GM18505 (cell line): Measurements from ENCODE around the gene SLX4IP.
"Not testable (repeated sequence)": the region's sequence is repeated elsewhere in the genome, so short reads cannot be mapped to it uniquely, and the experiment has no call there.

Experiments
- ATAC-seq: cut with Tn5 transposase; IDR thresholded peaks from one replicate; pipeline ENCODE4 v1.9.1; 2021; ENCODE audit not compliant: unreplicated experiment
- POLR2A ChIP-seq: IDR thresholded peaks from 4 replicates; pipeline ENCODE4 v1.6.1; 2011; ENCODE audit warnings: borderline replicate concordance; ENCODE audit not compliant: insufficient read depth, insufficient read length; ENCODE audit errors: extremely low read depth

SLX4IP gene

DNA sequence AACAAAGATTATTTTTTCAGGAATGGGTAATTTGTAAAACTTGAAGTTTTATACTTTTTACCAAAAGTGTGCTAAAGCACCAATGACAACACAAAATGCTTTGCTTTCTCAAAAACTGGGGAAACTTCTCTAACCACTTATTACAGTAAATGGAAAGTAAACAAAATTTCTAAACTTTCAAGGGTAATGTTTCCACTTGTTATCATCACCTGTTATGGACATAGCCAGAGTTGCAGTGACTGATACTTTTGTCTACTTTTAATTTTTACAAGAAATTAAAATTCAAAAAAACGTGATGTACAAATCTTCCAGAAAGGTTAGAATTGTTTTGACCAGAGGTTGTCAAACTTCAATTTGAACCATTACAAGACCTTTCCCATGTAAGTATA lies 138.8 kb downstream of the SLX4IP start:
- no peak for ATAC-seq
- no peak for TF ChIP-seq POLR2A

DNA sequence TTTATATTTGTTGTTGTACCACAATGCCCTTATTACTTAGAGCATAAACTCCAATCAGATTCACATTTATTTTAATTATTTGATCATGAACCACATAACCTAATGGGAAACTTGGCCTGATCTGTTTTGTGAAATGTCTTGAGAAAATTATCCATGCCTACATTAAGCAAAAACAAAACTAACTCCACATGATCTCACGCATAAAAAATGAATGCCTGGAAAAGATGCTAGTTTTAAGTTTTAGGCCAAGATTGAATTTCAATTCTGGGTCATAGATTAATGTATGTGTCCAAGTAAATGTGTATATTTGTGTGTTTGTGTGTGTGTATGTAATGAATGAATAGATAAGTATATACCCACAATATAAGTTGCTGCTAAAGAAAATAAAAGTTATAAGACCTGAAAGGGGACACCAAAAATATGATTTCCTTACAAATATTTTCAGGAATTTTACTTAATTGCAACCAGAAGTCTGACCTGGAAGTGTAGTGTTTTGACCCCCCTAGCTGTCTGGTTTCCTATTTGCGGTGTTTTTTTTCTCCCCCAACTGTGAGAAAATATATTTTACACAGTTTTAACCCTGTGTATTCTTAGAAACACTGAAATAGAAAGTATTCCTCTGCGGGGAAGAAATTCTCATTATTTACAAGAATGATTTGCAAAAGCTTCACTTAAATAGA lies 141.4 kb downstream of the SLX4IP start:
- no peak for ATAC-seq

GRCh38 chr20:10577648-10578047 lies 142.5 kb downstream of the SLX4IP start:
- no peak for ATAC-seq
- TF ChIP-seq POLR2A: no peak

More for the DNA sequence above, 141.4 kb downstream of the SLX4IP start:
- TF ChIP-seq POLR2A: no peak

GRCh38 chr20:10578607-10579006 lies 143.5 kb downstream of the SLX4IP start:
- no peak for ATAC-seq
- no peak for TF ChIP-seq POLR2A

DNA sequence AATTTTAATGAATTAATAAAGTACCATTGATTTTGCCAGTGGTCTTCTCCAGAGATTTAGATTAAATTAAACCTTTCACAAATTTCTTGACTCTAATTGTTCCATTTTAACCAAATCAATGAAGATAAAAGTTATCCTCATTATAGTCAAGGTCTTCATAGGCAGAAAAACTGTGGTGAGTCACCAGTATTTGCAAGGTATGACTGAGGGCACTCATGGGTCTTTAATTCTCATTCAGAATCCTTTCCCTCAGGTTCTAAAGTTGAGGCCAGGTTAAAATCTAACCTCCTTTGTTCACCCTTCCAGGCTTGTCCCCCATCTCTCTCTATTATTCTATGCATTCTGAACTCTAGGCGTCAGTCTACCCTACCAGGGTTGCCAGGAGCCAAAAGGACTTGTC lies 144.8 kb downstream of the SLX4IP start:
- no peak for ATAC-seq
- TF ChIP-seq POLR2A: no peak

- no peak for ATAC-seq
- TF ChIP-seq POLR2A: no peak
Observed at GRCh38 chr20:10580700-10581099, 145.6 kb downstream of the SLX4IP start.

DNA sequence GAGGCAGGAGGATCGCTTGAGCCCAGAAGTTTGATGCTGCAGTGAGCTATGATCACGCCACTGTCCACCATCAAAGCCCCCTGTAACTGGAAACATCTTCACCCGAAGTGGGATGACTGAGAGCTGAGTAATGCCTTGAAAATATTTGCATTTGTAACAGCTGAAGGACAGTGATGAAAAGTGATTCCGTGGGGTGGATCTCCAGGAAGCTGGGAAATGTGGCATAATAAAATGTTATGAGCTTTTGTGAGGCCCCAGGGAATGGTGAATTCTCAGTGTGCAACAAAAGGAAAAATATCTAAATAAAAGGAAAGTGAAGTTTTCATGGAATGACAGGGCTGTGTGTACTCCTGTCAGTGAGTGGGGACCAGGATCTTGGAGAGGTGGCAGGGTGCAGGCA lies 146.7 kb downstream of the SLX4IP start:
- TF ChIP-seq POLR2A: no peak
- ATAC-seq: no peak

- no peak for ATAC-seq
- TF ChIP-seq POLR2A: no peak
Observed at GRCh38 chr20:10584371-10584770, 149.3 kb downstream of the SLX4IP start.

GRCh38 chr20:10585308-10585707 lies 150.2 kb downstream of the SLX4IP start:
- no peak for ATAC-seq
- no peak for TF ChIP-seq POLR2A

DNA sequence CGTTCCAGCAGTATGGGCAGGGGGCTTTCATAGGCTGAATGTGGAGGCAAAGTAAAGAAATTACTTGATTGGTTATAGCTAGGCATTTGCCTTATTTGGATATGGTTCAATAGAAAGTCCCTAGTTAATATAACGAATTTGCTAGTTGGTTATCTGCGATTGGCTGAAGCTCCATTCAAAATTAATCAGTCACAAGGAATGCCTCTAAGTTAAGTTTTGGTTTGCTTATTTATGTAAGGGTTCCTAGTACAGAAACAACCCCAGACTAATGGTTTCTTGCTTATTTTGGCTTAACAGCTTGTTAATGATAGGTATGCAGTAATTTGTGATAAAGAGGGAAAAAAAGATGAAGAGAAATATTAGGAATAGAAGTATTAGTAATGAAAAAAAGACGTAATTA lies 151.2 kb downstream of the SLX4IP start:
- ATAC-seq: no peak
- TF ChIP-seq POLR2A: no peak

DNA sequence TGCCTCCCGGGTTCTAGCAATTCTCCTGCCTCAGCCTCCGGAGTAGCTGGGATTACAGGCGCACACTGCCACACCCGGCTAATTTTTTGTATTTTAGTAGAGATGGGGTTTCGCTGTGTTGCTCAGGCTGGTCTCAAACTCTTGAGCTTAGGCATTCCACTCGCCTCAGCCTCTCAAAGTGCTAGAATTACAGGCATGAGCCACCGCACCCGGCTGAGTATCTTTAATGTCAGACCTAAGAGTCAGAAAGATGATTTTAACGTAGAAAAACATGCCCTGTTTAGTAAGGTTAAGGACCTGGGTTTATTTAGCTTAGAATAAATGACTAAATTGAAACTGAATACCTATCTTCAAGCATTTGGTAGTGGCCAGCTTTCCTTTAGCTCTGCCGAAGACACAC lies 155.3 kb downstream of the SLX4IP start:
- not testable (repeated sequence) for ATAC-seq

DNA sequence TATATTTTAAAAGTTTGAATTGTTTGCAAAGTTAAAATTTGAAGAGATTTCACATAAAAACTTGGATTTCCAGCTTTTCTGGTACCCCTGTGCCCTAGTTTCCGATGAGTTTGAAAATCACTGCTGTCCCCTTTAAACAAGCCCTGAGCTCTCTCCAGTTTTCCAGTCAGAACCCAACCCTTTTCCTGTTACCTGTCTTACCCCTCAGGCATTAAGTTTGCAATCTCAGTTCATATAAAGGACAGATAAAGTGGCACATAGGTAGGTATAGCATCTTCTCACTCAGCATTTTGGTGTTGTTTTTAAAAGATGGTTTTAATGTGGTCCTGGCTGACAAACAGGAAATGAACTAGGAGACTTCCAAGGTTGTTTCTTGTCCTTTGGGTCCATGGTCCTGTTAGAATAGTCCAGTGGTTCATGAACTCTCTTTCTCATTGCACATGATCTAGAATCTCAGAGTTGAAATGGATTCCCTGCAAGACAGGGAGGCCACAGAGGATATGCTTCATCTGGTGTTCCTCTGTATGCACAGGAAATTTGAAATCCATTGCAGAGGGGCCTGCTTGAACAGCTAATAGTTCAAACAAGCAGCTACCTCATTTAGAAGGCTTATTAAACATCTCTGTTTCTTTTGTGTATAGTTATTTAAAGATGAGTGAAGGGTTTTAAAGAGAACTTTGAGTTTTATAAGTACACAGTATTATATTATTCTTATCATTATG lies 156.0 kb downstream of the SLX4IP start:
- no peak for ATAC-seq
- TF ChIP-seq POLR2A: no peak

DNA sequence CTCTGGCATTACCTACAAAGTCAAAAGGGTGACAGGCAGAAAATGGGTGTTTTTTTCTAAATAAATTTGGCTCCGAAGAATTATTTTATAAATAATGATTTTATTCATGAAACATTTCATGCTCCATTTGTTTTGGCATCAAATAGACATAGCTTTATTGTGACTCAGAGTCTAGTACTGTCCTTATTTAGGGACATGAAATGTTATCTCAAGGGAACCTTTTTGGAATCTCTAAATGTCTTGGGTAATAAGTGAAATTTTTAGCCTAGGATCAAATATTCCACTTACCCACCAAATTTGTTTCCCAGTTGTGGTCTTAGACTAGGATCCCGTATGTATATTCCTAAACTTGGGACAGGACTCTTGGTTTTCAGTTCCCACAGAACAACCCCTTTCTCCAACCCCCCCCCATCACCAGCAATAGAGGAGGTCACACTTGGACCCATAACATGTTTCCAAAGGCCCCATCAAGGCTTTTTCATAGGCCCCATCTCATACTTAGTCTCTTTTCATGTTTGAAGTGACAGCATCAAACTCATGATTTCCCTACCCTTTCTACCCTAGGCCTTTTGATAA lies 156.9 kb downstream of the SLX4IP start:
- TF ChIP-seq POLR2A: no peak
- no peak for ATAC-seq

- TF ChIP-seq POLR2A: no peak
- ATAC-seq: no peak
Observed at GRCh38 chr20:10594296-10594868, 159.3 kb downstream of the SLX4IP start.
